Endothelial cell of umbilical vein (primary cell): ENCODE results near the gene HVCN1. TPM values are rescaled to one million over a fixed set of nuclear protein-coding genes. Genes with fewer than 3 reads are reported as not detected.

Source experiments
- BruUV-seq: library from RNA; stranded (reverse); fragments of 400-500 nt; replicated peaks from 2 replicates; lab custom pipeline; 2021; lab: Mats Ljungman, UMichigan
- CTCF ChIA-PET: fragments of 300-600, 350-600 bp; sonication (Branson Sonifier 250); formaldehyde crosslinking; loops from one replicate; lab custom pipeline; 2021; ENCODE audit warnings: antibody characterized with exemption, inconsistent platforms; lab: Charles Lee
- POLR2A ChIA-PET: fragments of 300-600, 350-600 bp; sonication (Branson Sonifier 250); formaldehyde crosslinking; loops from one replicate; lab custom pipeline; 2021; ENCODE audit warnings: antibody characterized with exemption, inconsistent platforms; lab: Charles Lee
- DNase-seq: peaks from one replicate; pipeline ENCODE4 v3.0.0-alpha.2; 2011; ENCODE audit warnings: low read depth, low spot score
- FAIRE-seq: peaks from 2 replicates; lab custom pipeline; 2011; peaks lifted over from hg19 to GRCh38; lab: Jason Lieb, UNC
- H2AFZ ChIP-seq: 2 replicates; pipeline ENCODE4 v1.6.0; 2012; ENCODE audit warnings: low read depth, low read length, control low read depth, inconsistent platforms
- H3K27ac ChIP-seq: 2 replicates; pipeline ENCODE4 v1.5.1; 2011; ENCODE audit warnings: low read depth, mild to moderate bottlenecking, control low read depth, low read length, moderate library complexity; ENCODE audit not compliant: insufficient read depth
- H3K27me3 ChIP-seq, 2 experiments: 2 replicates each; pipeline versions ENCODE4 v1.6.0 to v1.6.1; 2011; ENCODE audit warnings: low read length in 2 of 2, mixed read lengths in 1 of 2; ENCODE audit not compliant: control insufficient read depth in 2 of 2, insufficient read depth in 2 of 2
- H3K36me3 ChIP-seq, 2 experiments: 2 replicates in 1 of 2; 3 replicates in 1 of 2; pipeline ENCODE4 v1.5.1; 2011; ENCODE audit warnings: low read length in 2 of 2, mild to moderate bottlenecking in 1 of 2, moderate library complexity in 1 of 2; ENCODE audit not compliant: control insufficient read depth in 2 of 2, insufficient read depth in 2 of 2; ENCODE audit errors: extremely low read depth in 1 of 2
- H3K4me1 ChIP-seq: 3 replicates; pipeline ENCODE4 v1.5.1; 2011; ENCODE audit warnings: mild to moderate bottlenecking, low read length; ENCODE audit not compliant: control insufficient read depth, insufficient read depth; ENCODE audit errors: extremely low read depth
- H3K4me2 ChIP-seq: 2 replicates; pipeline ENCODE4 v1.6.1; 2011; ENCODE audit warnings: low read length, control low read depth, mixed read lengths; ENCODE audit not compliant: insufficient read depth
- H3K4me3 ChIP-seq, 3 experiments: fragments of 200-600 bp in 1 of 3; sonication (generic), shearing (Covaris generic) in 1 of 3; replicated peaks in 1 of 3; 2 replicates each; pipeline ENCODE4 v1.5.1; 2011 to 2016; ENCODE audit warnings: control low read depth in 3 of 3, low read length in 3 of 3, mild to moderate bottlenecking in 2 of 3, inconsistent platforms in 1 of 3, low read depth in 1 of 3, moderate library complexity in 1 of 3; ENCODE audit not compliant: insufficient read depth in 1 of 3
- H3K79me2 ChIP-seq: 2 replicates; pipeline ENCODE4 v1.6.0; 2012; ENCODE audit warnings: low read length, inconsistent platforms; ENCODE audit not compliant: control insufficient read depth, insufficient read depth
- H3K9ac ChIP-seq: replicated peaks from 2 replicates; pipeline ENCODE3; 2011; ENCODE audit warnings: low read length, control low read depth; ENCODE audit not compliant: insufficient read depth; ENCODE audit errors: extremely low read depth
- H3K9me1 ChIP-seq: replicated peaks from 3 replicates; pipeline ENCODE4 v1.6.0; 2011; ENCODE audit warnings: mild to moderate bottlenecking, low read length; ENCODE audit not compliant: control insufficient read depth, insufficient read depth; ENCODE audit errors: extremely low read depth
- H3K9me3 ChIP-seq: replicated peaks from 2 replicates; pipeline ENCODE4 v1.5.1; 2012; ENCODE audit warnings: low read length, inconsistent platforms; ENCODE audit not compliant: control insufficient read depth, insufficient read depth
- H4K20me1 ChIP-seq: replicated peaks from 2 replicates; pipeline ENCODE3; 2011; ENCODE audit warnings: mild to moderate bottlenecking, low read length; ENCODE audit not compliant: control insufficient read depth, insufficient read depth; ENCODE audit errors: extremely low read depth
- CTCF ChIP-seq, 2 donors: IDR thresholded peaks; 1 replicate in 1 of 2; 2 replicates in 1 of 2; pipeline ENCODE4 v1.5.1; 2011; ENCODE audit warnings: low read length in 2 of 2, mild to moderate bottlenecking in 2 of 2, moderate library complexity in 2 of 2, control low read depth in 1 of 2, inconsistent platforms in 1 of 2, low read depth in 1 of 2; ENCODE audit not compliant: insufficient read depth in 1 of 2; ENCODE audit errors: extremely low read depth in 1 of 2
- EZH2 ChIP-seq: IDR thresholded peaks from 2 replicates; pipeline ENCODE4 v1.6.1; 2012; ENCODE audit warnings: borderline replicate concordance, low read depth, mild to moderate bottlenecking, moderate library complexity, low read length, inconsistent platforms; ENCODE audit not compliant: severe bottlenecking
- GATA2 ChIP-seq: IDR thresholded peaks from 2 replicates; pipeline ENCODE4 v1.7.0; 2011; ENCODE audit warnings: low read depth, mild to moderate bottlenecking, moderate library complexity, mixed read lengths, low read length; ENCODE audit not compliant: insufficient read length, insufficient read depth
- JUN ChIP-seq: IDR thresholded peaks from 2 replicates; pipeline ENCODE4 v1.6.1; 2011; ENCODE audit warnings: borderline replicate concordance, low read depth; ENCODE audit not compliant: insufficient read length, insufficient read depth
- MAX ChIP-seq: IDR thresholded peaks from 2 replicates; pipeline ENCODE4 v1.6.1; 2011; ENCODE audit not compliant: insufficient read depth, insufficient read length
- MYC ChIP-seq: IDR thresholded peaks from one replicate; pipeline ENCODE4 v1.6.1; 2011; ENCODE audit warnings: mild to moderate bottlenecking, low read depth, low read length
- POLR2A ChIP-seq: IDR thresholded peaks from 2 replicates; pipeline ENCODE4 v1.6.1; 2012; ENCODE audit warnings: low read depth, mild to moderate bottlenecking, control low read depth, low read length
- POLR2AphosphoS5 ChIP-seq: IDR thresholded peaks from 2 replicates; pipeline ENCODE4 v1.6.1; 2012; ENCODE audit warnings: low read depth, mild to moderate bottlenecking, control low read depth, low read length, moderate library complexity; ENCODE audit not compliant: insufficient read depth
- dilution Hi-C: fragments of 300-500 bp; cut with MboI; formaldehyde crosslinking; loops from one replicate; pipeline ENCODE4 v1.15.0; 2019; ENCODE audit warnings: low sequenced_read_pairs; ENCODE audit not compliant: extremely low pct_ligation_motif_present
- intact Hi-C: fragments of 100-400 bp; cut with micrococcal nuclease; formaldehyde crosslinking; loops from one replicate; pipeline ENCODE4 v1.10.0; 2022
- polyA plus RNA-seq, 4 experiments: library from polyadenylated mRNA; depleted of rRNA in 3 of 4; stranded (reverse) in 3 of 4; unstranded in 1 of 4; fragments of >200 nt; gene quantifications; 2 replicates each; pipeline versions ENCODE4 v1.2.1 to v1.2.3, GENCODE V29; 2011 to 2012; ENCODE audit warnings: missing spikeins in 1 of 4
- total RNA-seq: library from RNA; stranded (reverse); gene quantifications from 2 replicates; pipeline ENCODE4 v1.2.3, GENCODE V29; 2021

The HVCN1 gene
- total and polyA plus RNA-seq, 2 donors (not counting 3 experiments of a cell fraction or from before 2014, with no cell fraction given) = 3.7 to 8.4 TPM

GRCh38 chr12:110733900-110734299, 45.0 kb upstream of the HVCN1 start:
- dilution Hi-C loops = no loop called here
- intact Hi-C loops = no loop called here
- TF ChIP-seq CTCF (IDR thresholded peaks at IDR 0.05; ENCODE audit: extremely low read depth in 1 of 2, insufficient read depth in 1 of 2, low read depth in 1 of 2, low read length in 2 of 2) (no peak), MAX (no peak), MYC (no peak), JUN (no peak), GATA2 (no peak), EZH2 (no peak), POLR2A (no peak), POLR2AphosphoS5 (no peak)
- BruUV-seq = no TSS peak
- Histone ChIP-seq H3K9me3 (no peaks in the 10 kb centered on the region), H3K79me2 (peaks cover 99% of the 10 kb centered on the region), H3K4me2 (no peak overlapping the region), H3K36me3 (peaks cover 9 to 26% of the 10 kb centered on the region in 2 experiments), H3K9ac (no peak overlapping the region), H4K20me1 (peaks cover 9% of the 10 kb centered on the region), H3K9me1 (no peaks in the 10 kb centered on the region), H3K4me1 (peaks cover 15% of the 10 kb centered on the region), H3K27ac (no peak overlapping the region), H3K27me3 (no peaks in the 10 kb centered on the region), H2AFZ (no peak overlapping the region), H3K4me3 (no peak overlapping the region)
- POLR2A ChIA-PET = no interaction called here
- FAIRE-seq (no peak), DNase-seq (no peak)
- CTCF ChIA-PET = interaction anchor here (1.0 to 1.3 kb wide), 2 partner anchors 92 to 154 kb away, joined by 3 to 7 read pairs; no protein-coding TSS in a partner anchor
